Bone marrow (tissue), 2 donors: ENCODE data around the gene RFT1.

ENCODE experiments used
- DNase-seq, 2 donors: peaks; one replicate each; lab custom pipeline; 2025; lab: John Stamatoyannopoulos, UW

RFT1 gene, protein sequence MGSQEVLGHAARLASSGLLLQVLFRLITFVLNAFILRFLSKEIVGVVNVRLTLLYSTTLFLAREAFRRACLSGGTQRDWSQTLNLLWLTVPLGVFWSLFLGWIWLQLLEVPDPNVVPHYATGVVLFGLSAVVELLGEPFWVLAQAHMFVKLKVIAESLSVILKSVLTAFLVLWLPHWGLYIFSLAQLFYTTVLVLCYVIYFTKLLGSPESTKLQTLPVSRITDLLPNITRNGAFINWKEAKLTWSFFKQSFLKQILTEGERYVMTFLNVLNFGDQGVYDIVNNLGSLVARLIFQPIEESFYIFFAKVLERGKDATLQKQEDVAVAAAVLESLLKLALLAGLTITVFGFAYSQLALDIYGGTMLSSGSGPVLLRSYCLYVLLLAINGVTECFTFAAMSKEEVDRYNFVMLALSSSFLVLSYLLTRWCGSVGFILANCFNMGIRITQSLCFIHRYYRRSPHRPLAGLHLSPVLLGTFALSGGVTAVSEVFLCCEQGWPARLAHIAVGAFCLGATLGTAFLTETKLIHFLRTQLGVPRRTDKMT

DNA sequence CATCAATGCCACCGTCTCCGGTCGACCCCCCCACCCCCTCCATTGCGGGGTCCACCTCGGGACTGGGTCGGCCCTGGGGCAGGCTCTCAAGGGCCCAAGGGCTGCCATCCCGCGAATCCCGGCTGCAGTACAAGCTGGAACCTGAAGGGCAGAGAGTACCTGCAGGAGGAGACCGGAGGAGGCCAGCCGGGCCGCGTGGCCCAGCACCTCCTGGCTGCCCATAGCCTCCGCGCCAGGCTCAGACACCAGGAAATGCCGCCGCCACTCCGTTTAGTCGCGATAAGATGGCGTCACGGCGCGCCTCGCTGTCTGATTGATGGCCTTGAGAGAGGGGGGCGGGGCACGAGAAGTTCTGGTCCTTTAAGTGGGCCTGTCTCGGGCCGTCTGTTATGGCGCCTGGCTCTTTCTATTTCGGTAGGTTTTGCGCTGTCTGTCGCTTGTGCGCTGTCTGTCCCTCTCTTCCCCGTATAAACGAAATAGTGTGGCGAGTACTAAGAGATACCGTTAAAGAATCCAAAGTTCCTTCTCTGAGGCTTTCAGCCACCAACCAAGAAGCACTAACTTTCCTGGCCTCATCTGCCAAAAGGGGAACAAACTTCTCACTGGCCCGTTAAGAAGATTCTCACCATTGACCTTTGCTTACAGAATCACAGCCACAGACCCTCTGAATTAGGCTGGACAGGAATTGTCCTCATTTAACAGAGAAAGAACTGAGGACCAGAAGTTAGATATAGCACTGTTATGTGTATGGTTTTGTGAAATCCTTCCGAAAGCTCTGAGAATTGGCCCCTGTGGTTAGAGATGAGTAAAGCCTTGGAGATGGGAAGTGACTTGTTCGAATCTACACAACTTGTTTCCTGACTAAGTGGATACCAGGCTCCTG, at the start of gene RFT1:
Gene RFT1 (minus strand): TSS at position 257 of the 883 bp plus-strand sequence. CDS start 35 bp downstream, at position 222.
- DNase-seq, result peak; percentile 90 to 96

DNA sequence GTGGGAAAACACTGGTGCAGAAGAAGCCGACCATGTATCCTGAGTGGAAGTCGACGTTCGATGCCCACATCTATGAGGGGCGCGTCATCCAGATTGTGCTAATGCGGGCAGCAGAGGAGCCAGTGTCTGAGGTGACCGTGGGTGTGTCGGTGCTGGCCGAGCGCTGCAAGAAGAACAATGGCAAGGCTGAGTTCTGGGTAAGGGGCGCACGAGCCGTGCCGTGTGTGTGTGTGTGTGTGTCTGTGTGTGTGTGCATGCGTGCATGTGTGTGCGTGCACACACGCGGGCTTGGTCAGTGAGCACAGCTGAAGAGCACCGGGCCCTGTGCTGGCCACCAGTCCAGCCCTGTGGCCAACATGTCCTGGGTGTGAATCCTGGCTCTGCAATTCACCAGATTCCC, 49.3 kb upstream of the RFT1 start:
- DNase-seq, result no peak

DNA sequence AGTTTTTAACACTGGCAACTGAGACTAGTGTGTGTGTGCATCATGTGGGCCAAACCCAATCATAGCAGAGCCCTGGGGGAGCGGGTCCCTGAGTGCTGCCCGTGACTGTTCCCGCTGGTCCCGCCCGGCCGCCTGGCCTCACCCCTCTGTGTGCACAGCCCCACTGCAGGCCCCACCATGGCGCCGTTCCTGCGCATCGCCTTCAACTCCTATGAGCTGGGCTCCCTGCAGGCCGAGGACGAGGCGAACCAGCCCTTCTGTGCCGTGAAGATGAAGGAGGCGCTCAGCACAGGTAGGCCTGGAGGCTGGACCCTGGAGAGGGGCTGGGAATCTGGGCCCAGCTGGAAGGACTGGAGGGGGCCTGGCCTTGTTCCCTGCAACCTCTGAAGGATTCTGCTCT, 48.0 kb upstream of the RFT1 start:
- no peak for DNase-seq

DNA sequence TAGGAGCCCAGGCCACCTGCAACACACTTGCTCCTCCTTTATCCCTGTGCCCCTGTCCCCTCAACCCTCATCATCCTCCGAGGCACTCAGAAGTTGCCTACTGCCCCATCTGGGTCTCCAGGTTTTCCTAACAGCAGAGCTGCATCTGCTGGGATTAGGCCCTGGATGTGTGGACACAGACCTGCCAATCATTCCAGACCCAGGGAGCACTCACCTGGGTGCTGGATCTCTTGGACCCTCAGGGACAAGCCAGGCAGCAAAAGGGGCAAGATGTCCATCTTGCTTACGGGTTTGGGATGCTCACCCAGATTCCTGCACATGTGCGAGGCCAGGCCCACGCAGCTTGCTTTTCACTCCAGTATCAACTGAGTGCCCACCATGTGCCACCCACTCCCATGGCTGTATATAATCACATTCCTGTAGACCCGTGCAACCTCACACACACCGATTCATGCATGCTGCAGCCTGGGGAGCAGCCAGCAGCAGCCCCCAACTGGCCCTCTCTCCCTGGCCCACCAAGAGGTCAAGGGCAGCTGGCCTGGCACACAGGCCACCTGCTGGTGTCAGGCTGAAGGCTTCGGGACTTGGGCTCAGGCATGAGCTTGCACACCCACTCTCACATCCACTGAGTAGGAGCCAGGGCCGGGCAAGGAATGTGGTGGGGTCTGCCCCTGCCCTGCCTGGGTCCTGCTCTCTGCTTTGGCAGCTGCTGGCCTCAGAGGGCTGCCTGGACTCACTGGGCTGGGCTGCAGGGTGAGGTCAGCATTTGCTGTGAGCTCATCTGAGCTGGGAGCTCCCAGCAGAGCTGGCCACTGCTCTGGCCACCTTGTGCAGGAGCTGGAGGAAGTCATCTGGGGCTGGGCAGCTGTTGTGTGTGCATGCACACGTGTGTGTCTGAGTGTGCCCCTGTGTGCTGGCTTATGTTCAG, 45.6 kb upstream of the RFT1 start:
- DNase-seq, result no peak

DNA sequence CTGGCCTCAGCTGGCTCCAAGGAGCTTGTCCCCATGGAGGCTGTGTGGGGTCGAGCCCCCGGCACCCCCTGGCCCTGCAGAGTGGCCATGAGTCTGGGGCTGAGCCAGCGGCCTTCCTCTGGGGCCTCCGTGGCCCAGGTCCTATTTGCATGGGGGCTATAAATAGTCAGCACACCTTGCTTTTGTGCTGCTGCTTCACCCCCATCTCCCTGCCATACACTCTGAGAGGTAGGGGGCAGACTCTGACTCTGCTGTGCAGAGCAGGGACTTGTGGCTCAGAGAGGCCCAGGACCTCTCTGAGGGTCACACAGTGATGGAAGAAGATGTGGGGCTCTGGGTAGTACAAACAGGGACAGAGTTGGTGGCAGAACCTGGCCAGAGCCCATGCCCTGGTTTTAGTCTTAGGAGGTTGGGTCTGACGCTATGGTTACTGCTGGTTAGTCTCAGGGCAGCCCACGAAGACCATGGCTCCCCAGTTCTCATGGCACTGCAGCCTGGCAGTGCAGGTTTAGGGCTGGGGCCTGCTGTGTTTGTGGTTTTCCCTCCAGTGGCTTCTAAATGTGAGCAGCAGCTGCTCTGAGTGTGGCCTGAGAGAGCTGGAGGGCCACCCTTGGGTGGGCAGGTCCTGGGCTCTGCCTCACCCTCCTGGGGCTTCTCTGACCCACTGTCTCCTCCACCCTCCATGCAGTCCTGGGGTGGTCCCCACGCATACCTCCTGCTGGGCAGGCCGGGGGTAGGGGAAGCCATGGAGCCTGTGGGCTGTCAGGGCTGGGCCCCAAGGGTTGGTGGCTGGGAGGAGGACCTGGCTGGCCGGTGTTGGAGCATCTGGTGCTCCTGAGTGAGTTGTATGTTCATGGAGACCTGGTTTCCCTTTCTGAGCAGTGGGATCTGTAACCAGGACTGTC, 44.4 kb upstream of the RFT1 start:
- DNase-seq, result no peak

DNA sequence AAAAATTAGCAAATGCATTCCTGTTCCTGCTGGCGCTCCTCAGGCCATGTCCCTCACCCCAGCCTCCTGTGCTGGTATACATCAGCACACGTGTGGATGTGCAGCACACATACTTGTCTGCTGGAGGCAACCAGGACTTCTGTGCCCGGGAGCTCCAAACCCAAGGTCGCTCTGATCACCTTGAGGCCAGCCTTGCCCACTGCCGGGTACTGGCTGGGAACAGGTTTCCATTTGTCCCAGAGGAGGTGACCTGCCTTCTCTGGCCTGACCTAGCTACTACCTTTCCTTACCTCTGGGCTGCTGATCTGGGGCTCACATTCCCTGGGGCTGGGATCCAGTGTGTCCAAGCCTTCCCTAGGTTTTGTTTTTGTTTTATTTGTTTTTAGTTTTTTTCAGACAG, 42.9 kb upstream of the RFT1 start:
- no peak for DNase-seq

DNA sequence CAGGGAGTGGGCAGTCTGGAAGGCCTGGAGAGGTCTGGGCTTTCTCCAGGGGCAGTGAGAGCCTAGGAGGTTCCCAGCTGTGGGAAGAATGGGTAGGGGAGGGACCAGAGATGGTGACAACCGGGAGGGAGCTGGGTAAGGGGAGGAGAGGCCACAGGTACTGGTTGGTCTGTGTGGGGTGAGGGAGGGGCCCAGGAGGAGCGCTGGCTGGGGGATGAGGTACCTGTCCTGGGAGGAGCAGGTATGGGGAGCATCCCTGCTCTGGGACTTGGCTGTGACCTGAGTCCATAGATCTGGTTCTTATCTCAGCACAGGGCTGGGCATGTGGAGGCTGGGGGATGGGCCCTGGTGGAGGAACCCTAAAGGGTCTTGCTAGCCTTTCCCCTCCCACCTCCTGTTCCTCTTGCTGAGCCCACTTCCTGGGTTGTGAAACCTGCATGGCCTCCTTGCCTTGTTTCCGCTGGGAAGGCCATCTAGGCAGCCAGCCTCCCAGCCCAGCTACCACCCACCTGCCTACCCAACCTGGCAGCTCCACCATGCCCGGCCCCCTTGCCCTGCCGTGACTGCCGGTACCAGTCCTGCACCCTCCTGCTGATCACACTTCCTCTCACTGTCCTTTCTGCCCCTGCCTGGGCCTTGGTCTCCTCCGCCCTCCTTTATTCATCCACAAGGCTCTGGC, 41.7 kb upstream of the RFT1 start:
- DNase-seq, result no peak

DNA sequence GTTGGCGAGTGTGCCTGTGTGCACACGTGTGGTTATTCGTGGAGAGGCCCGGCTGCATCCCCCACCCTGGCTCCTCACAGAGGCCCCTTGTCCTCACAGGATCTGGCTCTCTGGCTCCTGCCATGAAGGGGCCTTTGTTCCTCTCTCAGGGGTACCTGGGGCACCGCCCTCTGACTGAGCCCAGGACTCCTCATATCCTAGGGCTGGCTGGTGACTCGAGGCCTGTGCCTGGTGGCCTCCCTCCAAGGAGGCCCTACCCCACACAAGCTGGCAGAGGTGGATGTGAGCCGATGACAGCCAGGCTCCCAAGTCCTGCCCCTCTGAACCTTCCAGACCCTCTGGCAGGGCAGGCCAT, 40.8 kb upstream of the RFT1 start:
- DNase-seq, result no peak

DNA sequence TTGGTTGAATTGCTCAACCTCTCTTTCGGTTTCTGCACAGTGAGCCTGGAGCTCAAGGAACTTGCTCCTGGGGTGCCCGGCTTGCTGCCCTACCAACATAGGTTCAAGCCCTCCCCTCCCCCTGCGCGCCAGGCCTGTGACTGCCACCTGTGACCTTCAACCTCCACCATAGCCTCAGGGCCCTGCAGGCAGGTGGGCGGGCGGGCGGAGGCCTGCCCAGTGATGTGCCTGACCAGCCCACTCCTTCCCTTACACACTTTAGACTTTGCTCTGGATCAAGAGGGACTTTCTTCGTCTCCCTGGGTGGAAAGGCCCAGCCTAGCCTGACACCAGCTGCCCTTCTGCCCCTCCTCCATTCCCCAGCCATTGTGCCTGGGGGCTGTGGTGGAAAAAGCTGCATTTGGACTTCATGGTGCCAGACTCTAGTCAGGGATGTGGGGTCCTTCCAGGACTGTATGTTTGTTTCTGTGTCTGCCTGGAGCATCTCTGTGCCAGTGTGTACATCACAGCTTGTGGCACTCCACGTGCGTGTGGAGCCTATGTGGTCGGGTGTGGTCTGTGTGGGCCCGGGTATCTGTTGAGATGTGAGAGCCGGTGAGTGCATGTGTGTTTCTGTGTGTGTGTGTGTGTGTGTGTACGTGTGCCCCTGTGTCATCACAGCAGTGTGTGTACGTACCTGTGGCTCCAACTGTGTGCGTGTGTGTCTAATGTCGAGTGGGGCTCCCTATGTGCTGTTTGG, 40.3 kb upstream of the RFT1 start:
- DNase-seq, result peak; percentile 6 to 31

DNA sequence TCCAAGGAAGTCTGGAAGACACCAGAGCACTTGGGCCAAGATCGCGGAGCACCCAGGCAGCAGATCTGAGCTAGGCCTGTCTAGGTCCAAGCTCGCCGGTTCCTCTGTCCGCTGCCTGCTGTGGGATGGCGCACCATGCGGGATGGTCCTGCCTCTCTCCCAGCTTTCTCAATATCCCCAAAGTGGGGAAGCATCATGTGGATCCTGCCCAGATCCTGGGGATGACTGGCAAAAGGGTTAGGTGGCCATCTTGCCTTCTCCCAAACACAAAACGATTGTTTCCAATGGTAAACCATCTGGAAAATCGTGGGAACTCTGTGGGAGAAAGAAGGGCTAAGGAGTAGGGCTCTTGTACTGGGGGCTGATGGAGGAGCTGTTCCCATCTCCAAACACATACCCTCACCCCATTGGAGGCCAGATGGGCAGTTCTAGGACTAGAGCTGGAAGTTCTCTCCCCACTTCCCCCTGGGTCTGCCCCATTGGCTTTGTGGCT, 39.6 kb upstream of the RFT1 start:
- DNase-seq, result no peak

DNA sequence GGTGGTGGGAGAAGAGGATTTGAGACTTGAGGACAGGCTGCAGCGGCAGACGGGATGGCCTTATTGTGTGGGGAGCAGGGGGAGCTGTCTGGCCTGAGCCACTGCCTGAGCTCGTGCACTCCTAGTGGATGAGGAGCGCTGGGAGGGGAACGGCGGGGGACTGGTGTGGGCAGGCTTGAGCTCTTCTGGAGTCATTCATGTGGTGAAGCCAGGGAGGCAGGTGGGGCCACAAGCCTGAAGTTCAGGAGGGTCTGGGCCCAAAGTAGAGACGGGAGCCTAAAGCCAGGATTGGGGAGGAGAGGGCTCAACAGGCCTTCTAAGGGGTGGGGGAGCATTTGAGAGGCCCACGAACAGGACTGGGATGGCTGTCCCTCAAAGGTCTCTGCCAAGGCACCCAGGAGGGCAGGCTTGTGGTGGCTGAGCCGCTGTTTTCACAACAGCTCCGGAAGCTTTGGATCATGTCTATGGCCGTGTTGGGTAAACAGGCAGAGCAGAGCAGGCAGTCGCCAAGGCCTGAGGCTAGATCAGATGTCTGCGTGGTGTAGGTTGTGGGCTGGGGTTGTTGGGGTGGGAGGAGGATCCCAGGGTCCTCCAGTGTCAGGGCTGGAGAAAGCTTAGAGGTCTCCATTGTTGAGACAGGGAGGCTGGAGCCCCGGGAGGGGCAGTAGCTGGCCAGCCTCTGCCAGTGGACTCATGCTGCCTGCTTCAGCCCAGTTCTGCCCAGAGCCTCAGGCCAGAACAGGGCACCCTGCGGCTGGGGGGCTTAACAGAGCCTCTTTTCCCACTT, 39.0 kb upstream of the RFT1 start:
- peak in 1 of 2 donors; percentile 47 for DNase-seq

DNA sequence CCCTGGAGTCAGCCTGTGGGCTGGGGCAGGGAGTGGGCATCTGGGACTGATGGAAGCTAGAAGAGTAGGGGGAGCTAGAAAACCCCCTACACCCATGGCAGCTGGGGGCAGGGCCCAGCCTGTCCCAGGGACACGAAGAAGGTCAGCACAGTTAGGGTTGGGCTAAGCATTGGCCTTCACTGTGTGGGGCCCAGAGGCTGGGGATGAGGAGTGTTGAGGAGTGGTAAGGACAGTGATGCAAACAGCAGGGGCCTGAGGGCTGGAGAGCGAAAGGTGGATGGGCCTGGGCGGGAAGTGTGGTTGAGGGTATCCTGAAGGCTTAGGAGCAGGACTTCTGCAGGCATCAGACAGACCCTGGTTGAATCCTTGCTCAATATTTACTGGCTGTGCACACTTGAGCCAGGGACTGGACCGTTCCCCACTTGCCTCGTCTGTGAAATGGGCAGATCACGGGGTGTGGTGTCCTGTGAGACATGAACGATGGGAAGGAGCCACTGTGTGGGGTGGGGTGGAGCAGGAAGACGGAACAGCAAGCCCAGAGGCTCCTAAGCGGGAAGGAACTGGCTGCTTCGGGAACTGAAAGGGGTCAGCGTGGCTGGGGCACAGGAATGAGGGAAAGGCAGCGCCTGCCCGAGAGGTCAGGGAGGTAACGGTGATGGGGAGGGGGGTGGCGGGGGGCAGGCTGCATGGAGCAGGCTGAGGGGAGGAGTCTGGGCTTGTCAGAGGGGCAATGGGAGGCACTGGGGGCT, 38.1 kb upstream of the RFT1 start:
- DNase-seq, result no peak

DNA sequence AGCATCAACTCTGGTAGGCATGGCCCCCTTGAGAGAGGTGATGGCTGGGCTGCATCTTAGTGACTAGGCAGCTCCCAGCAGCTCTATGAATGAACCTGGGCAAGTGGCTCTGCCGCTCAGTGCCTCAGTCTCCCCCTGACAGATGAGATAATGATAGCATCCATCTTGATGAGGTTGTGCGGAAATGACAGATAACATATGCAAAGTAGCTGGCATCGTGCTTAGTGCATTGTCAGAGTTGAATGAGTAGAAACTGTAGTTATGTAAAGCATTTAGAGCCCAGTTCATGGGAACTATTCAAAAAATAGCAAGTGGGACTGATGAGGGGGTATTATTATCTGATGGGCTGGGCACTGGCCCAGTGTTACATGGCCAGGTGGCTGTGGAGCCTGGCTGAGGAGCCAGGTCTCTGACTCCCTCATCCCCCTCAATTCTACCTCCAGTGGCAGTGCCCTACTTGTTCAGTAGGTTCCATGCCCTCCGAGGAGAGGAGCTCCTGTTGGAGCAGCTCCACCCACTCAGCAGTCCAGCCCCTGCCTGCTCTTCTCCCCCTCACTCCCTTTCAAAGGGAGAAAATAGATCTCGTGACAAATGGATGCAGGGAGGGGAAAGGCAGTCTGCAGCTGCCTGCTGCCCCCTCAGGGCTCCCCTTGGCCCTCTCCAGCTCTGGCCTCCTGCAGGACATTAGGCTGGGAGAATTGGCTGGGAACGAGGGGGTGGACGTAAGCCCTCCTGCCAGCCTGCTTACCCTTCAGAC, 37.4 kb upstream of the RFT1 start:
- DNase-seq, result no peak

DNA sequence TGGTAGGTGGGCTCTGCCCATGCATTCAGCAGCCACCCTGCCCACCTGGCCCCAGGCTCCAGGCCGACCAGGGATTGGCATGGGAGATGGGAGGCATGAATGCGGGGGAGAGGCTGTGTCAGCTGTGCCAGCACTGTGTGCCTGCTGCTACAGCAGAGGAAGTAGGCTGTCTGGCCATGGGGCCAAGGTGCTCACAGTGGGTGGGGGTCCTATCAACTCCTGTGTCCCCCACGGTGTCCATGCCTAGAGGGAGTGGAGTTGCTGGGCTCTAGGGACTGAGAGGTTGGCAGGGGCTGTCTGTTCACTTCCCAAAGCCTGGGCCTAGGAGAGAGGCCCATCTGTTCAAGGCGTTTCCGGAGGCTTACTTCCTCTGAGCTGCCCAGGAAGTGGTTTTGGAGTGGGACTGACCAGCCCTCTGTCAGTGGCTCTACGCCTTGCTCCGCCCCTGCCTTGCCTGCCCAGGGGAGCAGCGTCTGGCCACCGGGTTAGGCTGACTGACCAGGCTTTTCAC, 36.6 kb upstream of the RFT1 start:
- peak in 1 of 2 donors; percentile 33 for DNase-seq

DNA sequence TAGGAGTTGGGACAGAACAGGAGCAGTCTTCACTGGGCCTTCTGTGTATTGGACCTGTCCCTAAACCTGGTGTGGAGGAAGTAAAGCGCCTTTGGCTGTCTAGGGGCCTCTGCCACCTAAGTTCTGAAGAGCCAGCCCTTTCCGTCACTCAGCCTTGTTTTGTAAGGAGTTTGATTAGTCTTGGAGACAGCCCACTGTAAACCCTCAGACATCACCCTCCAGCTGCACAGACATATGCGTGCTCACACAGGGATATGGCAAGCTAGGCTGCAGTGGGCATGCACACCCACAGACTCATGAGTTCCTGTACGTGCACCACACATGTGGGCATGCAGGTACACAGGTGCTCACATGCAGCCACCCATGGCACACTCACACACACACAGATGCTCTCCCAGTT, 36.0 kb upstream of the RFT1 start:
- no peak for DNase-seq

DNA sequence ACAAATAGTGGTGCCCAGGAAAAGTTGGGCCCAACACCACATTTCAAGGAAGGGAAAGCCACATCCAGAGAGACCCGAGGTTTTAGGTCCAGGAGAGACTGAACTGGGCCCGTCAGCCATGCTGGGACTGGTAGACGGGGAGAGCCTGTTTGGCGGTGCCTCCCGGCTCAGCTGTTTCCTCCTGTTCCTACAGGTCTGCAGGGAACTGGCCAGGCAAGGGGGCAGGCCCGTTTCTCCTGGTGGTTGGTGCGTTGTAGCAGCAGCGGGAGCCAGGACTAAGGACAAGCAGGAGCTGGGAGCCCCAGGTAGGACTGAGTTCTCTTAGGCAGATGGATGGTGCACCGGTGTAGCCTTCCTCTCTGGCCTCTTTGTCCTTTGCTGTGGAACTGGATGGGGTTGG, 34.7 kb upstream of the RFT1 start:
- DNase-seq, result no peak
